ENCODE measurements around the gene UBR3. TPM values are rescaled to one million over a fixed set of nuclear protein-coding genes. Genes with fewer than 3 reads are reported as not detected.
A peak's percentile ranks its signal among the peaks of the same experiment; 100 is the strongest.

Gene UBR3
- total RNA-seq, 4 donors from 2014 or later = 101 to 192 (median 114) TPM

- Histone ChIP-seq H3K27ac (no peak overlapping the region), H3K9me3 (no peaks in the 10 kb centered on the region), H3K27me3 (no peaks in the 10 kb centered on the region), H3K4me1 (no peaks in the 10 kb centered on the region), H3K36me3 (peaks cover 2 to 4% of the 10 kb centered on the region in 2 donors), H3K4me3 (replicated peaks in 1 of 3) (no peak overlapping the region)
- 81% methylated on average over 7 of the region's 7 CpGs for WGBS, 2 donors
- no peak for TF ChIP-seq POLR2A (IDR thresholded peaks at IDR 0.05)
- TF ChIP-seq, protein P1, sequence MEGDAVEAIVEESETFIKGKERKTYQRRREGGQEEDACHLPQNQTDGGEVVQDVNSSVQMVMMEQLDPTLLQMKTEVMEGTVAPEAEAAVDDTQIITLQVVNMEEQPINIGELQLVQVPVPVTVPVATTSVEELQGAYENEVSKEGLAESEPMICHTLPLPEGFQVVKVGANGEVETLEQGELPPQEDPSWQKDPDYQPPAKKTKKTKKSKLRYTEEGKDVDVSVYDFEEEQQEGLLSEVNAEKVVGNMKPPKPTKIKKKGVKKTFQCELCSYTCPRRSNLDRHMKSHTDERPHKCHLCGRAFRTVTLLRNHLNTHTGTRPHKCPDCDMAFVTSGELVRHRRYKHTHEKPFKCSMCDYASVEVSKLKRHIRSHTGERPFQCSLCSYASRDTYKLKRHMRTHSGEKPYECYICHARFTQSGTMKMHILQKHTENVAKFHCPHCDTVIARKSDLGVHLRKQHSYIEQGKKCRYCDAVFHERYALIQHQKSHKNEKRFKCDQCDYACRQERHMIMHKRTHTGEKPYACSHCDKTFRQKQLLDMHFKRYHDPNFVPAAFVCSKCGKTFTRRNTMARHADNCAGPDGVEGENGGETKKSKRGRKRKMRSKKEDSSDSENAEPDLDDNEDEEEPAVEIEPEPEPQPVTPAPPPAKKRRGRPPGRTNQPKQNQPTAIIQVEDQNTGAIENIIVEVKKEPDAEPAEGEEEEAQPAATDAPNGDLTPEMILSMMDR (IDR thresholded peaks at IDR 0.05) = no peak
- no peak for DNase-seq
- intact Hi-C loops (cut with DNase I) = no loop called here
These were observed 83.0 kb downstream of the UBR3 start for GRCh38 chr2:169910109-169910799.

- Histone ChIP-seq H3K4me1 (no peaks in the 10 kb centered on the region), H3K27ac (no peak overlapping the region), H3K4me3 (replicated peaks in 1 of 3) (no peak overlapping the region), H3K36me3 (peaks cover 0 to 4% of the 10 kb centered on the region in 2 donors), H3K27me3 (no peaks in the 10 kb centered on the region), H3K9me3 (no peaks in the 10 kb centered on the region)
- no peak for DNase-seq
- WGBS, 2 donors = 94 to 97% methylated on average over 1 of the region's 1 CpG
- TF ChIP-seq, protein P1 (IDR thresholded peaks at IDR 0.05) = no peak
- TF ChIP-seq POLR2A (IDR thresholded peaks at IDR 0.05) = no peak
- intact Hi-C loops (cut with DNase I) = no loop called here
These were observed 83.9 kb downstream of the UBR3 start for GRCh38 chr2:169911119-169911518.

GRCh38 chr2:169916623-169917022, 89.4 kb downstream of the UBR3 start:
- TF ChIP-seq POLR2A (IDR thresholded peaks at IDR 0.05) = no peak
- TF ChIP-seq, protein P1 (IDR thresholded peaks at IDR 0.05) = no peak
- H3K36me3 ChIP-seq = no peaks in the 10 kb centered on the region
- H3K4me1 ChIP-seq = no peaks in the 10 kb centered on the region
- DNase-seq = no peak
- H3K9me3 ChIP-seq = no peaks in the 10 kb centered on the region
- no peak overlapping the region for H3K27ac ChIP-seq
- intact Hi-C loops (cut with DNase I) = no loop called here
- no peak overlapping the region for H3K4me3 ChIP-seq (replicated peaks in 1 of 3)
- H3K27me3 ChIP-seq = no peaks in the 10 kb centered on the region

DNA sequence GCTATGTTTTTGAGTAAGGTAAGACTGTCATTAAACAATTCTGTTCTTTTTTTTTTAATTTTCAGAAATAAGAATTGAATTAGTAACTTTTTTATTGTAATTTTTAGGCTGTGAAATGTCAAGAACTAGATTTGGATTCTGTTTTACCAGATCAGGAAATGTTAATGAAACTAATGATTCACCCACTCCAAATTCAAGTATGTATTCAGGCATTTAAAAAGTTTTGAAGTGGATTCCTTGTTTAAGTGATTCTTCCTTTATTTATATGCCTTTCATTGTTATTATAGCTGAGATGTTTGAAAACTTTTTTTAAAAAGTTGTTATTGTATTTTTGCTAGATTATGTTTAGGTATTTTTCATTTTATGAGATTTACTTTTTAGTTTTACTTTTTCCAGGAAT, 96.7 kb downstream of the UBR3 start:
- intact Hi-C loops (cut with DNase I) = no loop called here
- TF ChIP-seq POLR2A (IDR thresholded peaks at IDR 0.05) = no peak
- TF ChIP-seq, protein P1 (IDR thresholded peaks at IDR 0.05) = no peak
- Histone ChIP-seq H3K9me3 (no peaks in the 10 kb centered on the region), H3K27me3 (no peaks in the 10 kb centered on the region), H3K4me1 (peaks cover 8 to 10% of the 10 kb centered on the region in 2 donors), H3K4me3 (replicated peaks in 1 of 3) (no peak overlapping the region), H3K27ac (peak overlapping the region; percentile 71 to 81 (median 77)), H3K36me3 (peaks cover 0 to 2% of the 10 kb centered on the region in 2 donors)
- no peak for DNase-seq

GRCh38 chr2:169925968-169926367, 98.7 kb downstream of the UBR3 start:
- 93 to 95% methylated on average over 2 of the region's 2 CpGs for WGBS, 2 donors
- no peak for DNase-seq
- Histone ChIP-seq H3K36me3 (peaks cover 0 to 2% of the 10 kb centered on the region in 2 donors), H3K27me3 (no peaks in the 10 kb centered on the region), H3K9me3 (no peaks in the 10 kb centered on the region), H3K4me1 (peaks cover 8 to 10% of the 10 kb centered on the region in 2 donors), H3K27ac (peak overlapping the region in 1 of 3 donors; percentile 9), H3K4me3 (replicated peaks in 1 of 3) (no peak overlapping the region)
- intact Hi-C loops (cut with DNase I) = loop anchor here (5.0 kb wide), 1 partner anchor 99 kb away; the partner anchor contains the start of gene UBR3
- TF ChIP-seq, protein P1 (IDR thresholded peaks at IDR 0.05) = no peak
- TF ChIP-seq POLR2A (IDR thresholded peaks at IDR 0.05) = no peak
